GM12878 (cell line): ENCODE results near the gene SPA17. TPM values are rescaled to one million over a fixed set of nuclear protein-coding genes. Genes with fewer than 3 reads are reported as not detected.

Experiments
- ATAC-seq: fragments of 200-7000 bp; cut with Tn5 transposase; 3 replicates; pipeline ENCODE4 v1.9.1; 2020; ENCODE audit warnings: mild to moderate bottlenecking, moderate library complexity
- BruUV-seq: library from RNA; stranded (reverse); fragments of 400-500 nt; replicated peaks from 2 replicates; lab custom pipeline; 2021; lab: Mats Ljungman, UMichigan
- CTCF ChIA-PET: fragments of 300-600 bp; sonication (Branson Sonifier 250); formaldehyde crosslinking; extraction: SDS; loops from one replicate; lab custom pipeline; 2021; ENCODE audit warnings: inconsistent platforms; lab: Yijun Ruan, JAX
- POLR2A ChIA-PET: fragments of 350-600 bp; formaldehyde crosslinking; extraction: SDS; loops from one replicate; lab custom pipeline; 2021; ENCODE audit warnings: inconsistent platforms; lab: Charles Lee
- RAD21 ChIA-PET: fragments of 300-600 bp; sonication (Branson Sonifier 250); formaldehyde crosslinking; loops from one replicate; lab custom pipeline; 2023; ENCODE audit warnings: antibody characterized with exemption; ENCODE audit not compliant: unreplicated experiment; lab: Charles Lee
- SMC1A ChIA-PET: fragments of 300-600 bp; sonication (Branson Sonifier 250); formaldehyde crosslinking; loops from one replicate; lab custom pipeline; 2023; ENCODE audit not compliant: unreplicated experiment, uncharacterized antibody; lab: Charles Lee
- DNase-seq: peaks from one replicate; pipeline ENCODE4 v3.0.0-alpha.2; 2011; ENCODE audit warnings: low read depth, low spot score
- FAIRE-seq: peaks from 3 replicates; lab custom pipeline; 2011; peaks lifted over from hg19 to GRCh38; lab: Jason Lieb, UNC
- H2AFZ ChIP-seq: 2 replicates; pipeline ENCODE4 v1.6.0; 2011; ENCODE audit warnings: low read depth, low read length, control low read depth; ENCODE audit not compliant: control insufficient read depth
- H3K27ac ChIP-seq: 2 replicates; pipeline ENCODE4 v1.5.1; 2011; ENCODE audit warnings: control low read depth; ENCODE audit not compliant: control insufficient read depth, insufficient read depth
- H3K27me3 ChIP-seq, 2 experiments: replicated peaks in 1 of 2; 2 replicates each; pipeline versions ENCODE4 v1.6.0 to v1.6.1; 2011; ENCODE audit warnings: low read length in 1 of 2; ENCODE audit not compliant: control insufficient read depth in 2 of 2, insufficient read depth in 2 of 2
- H3K36me3 ChIP-seq, 2 experiments: 2 replicates each; pipeline ENCODE4 v1.5.1; 2011; ENCODE audit warnings: low read length in 1 of 2; ENCODE audit not compliant: control insufficient read depth in 2 of 2, insufficient read depth in 2 of 2
- H3K4me1 ChIP-seq: 2 replicates; pipeline ENCODE4 v1.6.1; 2011; ENCODE audit warnings: mild to moderate bottlenecking, low read length, moderate library complexity, mixed read lengths; ENCODE audit not compliant: control insufficient read depth, insufficient read depth
- H3K4me2 ChIP-seq: 2 replicates; pipeline ENCODE4 v1.6.0; 2011; ENCODE audit warnings: control low read depth; ENCODE audit not compliant: control insufficient read depth, insufficient read depth
- H3K4me3 ChIP-seq: fragments of 200-600 bp; sonication (generic); 2 replicates; pipeline ENCODE4 v1.5.1; 2016
- H3K79me2 ChIP-seq: 2 replicates; pipeline ENCODE4 v1.6.0; 2011; ENCODE audit warnings: low read length; ENCODE audit not compliant: control insufficient read depth, insufficient read depth
- H3K9ac ChIP-seq: 2 replicates; pipeline ENCODE4 v1.8.0; 2011; ENCODE audit warnings: low read length, control low read depth, mixed read lengths; ENCODE audit not compliant: control insufficient read depth, insufficient read depth
- H3K9me3 ChIP-seq: replicated peaks from 3 replicates; pipeline ENCODE4 v1.5.1; 2011; ENCODE audit warnings: mild to moderate bottlenecking, low read length; ENCODE audit not compliant: control insufficient read depth, insufficient read depth
- H4K20me1 ChIP-seq: 2 replicates; pipeline ENCODE4 v1.6.0; 2011; ENCODE audit not compliant: control insufficient read depth, insufficient read depth
- CBX5 ChIP-seq: sonication (generic); IDR thresholded peaks from 2 replicates; pipeline ENCODE4 v1.6.1; 2016; ENCODE audit warnings: low read depth, moderate library complexity, mild to moderate bottlenecking, inconsistent platforms
- CREB1 ChIP-seq: IDR thresholded peaks from 2 replicates; pipeline ENCODE4 v1.6.1; 2012; ENCODE audit warnings: low read depth, mild to moderate bottlenecking, inconsistent platforms
- DPF2 ChIP-seq: fragments of 450-650 bp; IDR thresholded peaks from 2 replicates; pipeline ENCODE4 v1.6.1; 2017; ENCODE audit warnings: mild to moderate bottlenecking
- ESRRA ChIP-seq: IDR thresholded peaks from 2 replicates; pipeline ENCODE4 v1.6.1; 2012; ENCODE audit warnings: mild to moderate bottlenecking, low read length, improper control_type of control experiment
- ETV6 ChIP-seq, 2 experiments: fragments of 450-650 bp in 1 of 2; IDR thresholded peaks in 1 of 2; conservative IDR thresholded peaks in 1 of 2; 2 replicates each; pipeline ENCODE4 v1.6.1; 2014; ENCODE audit warnings: antibody characterized with exemption in 1 of 2, borderline replicate concordance in 1 of 2, low read depth in 1 of 2, mild to moderate bottlenecking in 1 of 2, moderate library complexity in 1 of 2
- FOS ChIP-seq: IDR thresholded peaks from 3 replicates; pipeline ENCODE4 v1.6.1; 2011; ENCODE audit warnings: borderline replicate concordance; ENCODE audit not compliant: insufficient read length; ENCODE audit errors: extremely low read depth
- IKZF2 ChIP-seq, 2 experiments: fragments of 450-650 bp; IDR thresholded peaks; 2 replicates each; pipeline ENCODE4 v1.6.1; 2017; ENCODE audit warnings: mild to moderate bottlenecking in 2 of 2, moderate library complexity in 2 of 2
- LARP7 ChIP-seq: fragments of 450-650 bp; IDR thresholded peaks from 2 replicates; pipeline ENCODE4 v1.6.1; 2017; ENCODE audit warnings: mild to moderate bottlenecking
- MXI1 ChIP-seq: fragments of 150-350 bp; IDR thresholded peaks from 2 replicates; pipeline ENCODE4 v1.6.1; 2011; ENCODE audit warnings: low read depth, mild to moderate bottlenecking, inconsistent platforms, low read length, improper control_type of control experiment
- NFXL1 ChIP-seq: fragments of 450-650 bp; IDR thresholded peaks from 2 replicates; pipeline ENCODE4 v1.6.1; 2017; ENCODE audit warnings: antibody characterized with exemption, mild to moderate bottlenecking, borderline replicate concordance
- NR2C2 ChIP-seq: IDR thresholded peaks from 2 replicates; pipeline ENCODE4 v1.6.1; 2011; ENCODE audit warnings: borderline replicate concordance, low read depth; ENCODE audit not compliant: control insufficient read depth, insufficient read length
- RCOR1 ChIP-seq: conservative IDR thresholded peaks from 2 replicates; pipeline ENCODE4 v1.6.1; 2012; ENCODE audit warnings: low read depth, low read length, improper control_type of control experiment
- SIN3A ChIP-seq: IDR thresholded peaks from 2 replicates; pipeline ENCODE4 v1.6.1; 2012; ENCODE audit warnings: low read depth, low read length, improper control_type of control experiment
- TCF3 ChIP-seq: IDR thresholded peaks from 2 replicates; pipeline ENCODE4 v1.6.1; 2012; ENCODE audit warnings: low read depth, mild to moderate bottlenecking, low read length, borderline replicate concordance; ENCODE audit not compliant: insufficient read depth
- ZNF24 ChIP-seq: fragments of 450-650 bp; IDR thresholded peaks from 2 replicates; pipeline ENCODE4 v1.6.1; 2017; ENCODE audit warnings: antibody characterized with exemption, mild to moderate bottlenecking
- ZNF687 ChIP-seq: fragments of 450-650 bp; IDR thresholded peaks from 2 replicates; pipeline ENCODE4 v1.6.1; 2017; ENCODE audit warnings: mild to moderate bottlenecking, moderate library complexity
- WGBS: methylation state at CpG from one replicate; pipeline ENCODE4 v1.1.6; 2016; ENCODE audit warnings: low lambda C conversion rate; ENCODE audit not compliant: insufficient replicate concordance, insufficient coverage; ENCODE audit errors: missing lambda C conversion rate; 5-methylcytosine and 5-hydroxymethylcytosine counted together
- in situ Hi-C: fragments of 300-500 bp; cut with MboI; formaldehyde crosslinking; loops from 9 replicates; pipeline ENCODE4 v1.14.3; 2018; ENCODE audit warnings: mixed read lengths
- intact Hi-C: fragments of 100-400 bp; cut with micrococcal nuclease; formaldehyde crosslinking; loops from one replicate; pipeline ENCODE4 v1.14.2; 2022; ENCODE audit not compliant: unreplicated experiment
- polyA plus RNA-seq, 11 experiments: library from polyadenylated mRNA; depleted of rRNA in 4 of 11; unstranded in 6 of 11; stranded (reverse) in 5 of 11; fragments of >200 nt; fragmentation: Nextera tagmentation in 4 of 11; fragmentation: Illumina TruSeq in 1 of 11; extraction: Ambion mirVana in 4 of 11; extraction: Trizol in 1 of 11; gene quantifications; 1 replicate in 1 of 11; 2 replicates in 10 of 11; pipeline versions ENCODE4 v1.2.1 to v1.2.3, GENCODE V29; 2011 to 2016; ENCODE audit warnings: inconsistent platforms in 2 of 11, missing spikeins in 2 of 11, low read depth in 1 of 11
- total RNA-seq, 4 experiments: library from RNA; depleted of rRNA in 3 of 4; stranded (reverse); fragments of >200 nt in 3 of 4; fragmentation: Illumina TruSeq in 1 of 4; extraction: Trizol in 1 of 4; gene quantifications; 2 replicates each; pipeline versions ENCODE4 v1.2.1 to v1.2.3, GENCODE V29; 2013 to 2021

SPA17 gene
- total and polyA plus RNA-seq, 10 of the 15 experiments (the other 5 are each of a cell fraction or from before 2014, with no cell fraction given), result 2.9 to 13.2 (median 8.5) TPM

- no peak for DNase-seq
- no peak for TF ChIP-seq ZNF24
- TF ChIP-seq IKZF2 (IDR thresholded peaks at IDR 0.05), result no peak
- TF ChIP-seq RCOR1, result no peak
- TF ChIP-seq DPF2, result no peak
- no peak for TF ChIP-seq NFXL1
- no peak for TF ChIP-seq FOS
- no peak for TF ChIP-seq CREB1
- no peak for TF ChIP-seq TCF3
- TF ChIP-seq NR2C2, result no peak
- no peak for TF ChIP-seq ETV6 (conservative IDR thresholded peaks at IDR 0.05 in 1 of 2, IDR thresholded peaks at IDR 0.05 in 1 of 2; ENCODE audit: borderline replicate concordance in 1 of 2, low read depth in 1 of 2)
- TF ChIP-seq CBX5, result no peak
- no peak for TF ChIP-seq ESRRA
- no peak for TF ChIP-seq SIN3A
- TF ChIP-seq ZNF687, result no peak
- TF ChIP-seq LARP7, result no peak
- TF ChIP-seq MXI1, result no peak
- Histone ChIP-seq H3K36me3 (no peaks in the 10 kb centered on the region), H3K4me1 (no peaks in the 10 kb centered on the region; the same call in 1 of the 2 replicates), H4K20me1 (no peaks in the 10 kb centered on the region), H3K27ac (no peak overlapping the region), H2AFZ (no peak overlapping the region), H3K4me3 (no peak overlapping the region), H3K4me2 (no peak overlapping the region), H3K27me3 (peaks cover 0 to 13% of the 10 kb centered on the region in 2 experiments; a peak in 2 of 4 replicates), H3K79me2 (no peaks in the 10 kb centered on the region), H3K9ac (no peak overlapping the region), H3K9me3 (no peaks in the 10 kb centered on the region)
- 3% methylated on average over 3 of the region's 3 CpGs for WGBS
- FAIRE-seq, result no peak
- ChIA-PET SMC1A (interaction anchor here (1.0 to 1.7 kb wide), 3 partner anchors 9 to 94 kb away, joined by 3 to 5 read pairs (median 3); partner anchors contain the start of gene TBRG1), RAD21 (interaction anchor here (1.0 to 1.1 kb wide), 2 partner anchors 42 to 48 kb away, joined by 3 to 4 read pairs; no protein-coding TSS in a partner anchor), CTCF (interaction anchor here (0.6 to 2.7 kb wide), 4 partner anchors 9 to 46 kb away, joined by 3 to 9 read pairs (median 6); no protein-coding TSS in a partner anchor), POLR2A (interaction anchor here (0.7 to 1.4 kb wide), 3 partner anchors 14 to 30 kb away, joined by 3 to 4 read pairs (median 3); no protein-coding TSS in a partner anchor)
- no TSS peak for BruUV-seq
- ATAC-seq, result no peak
- in situ Hi-C loops, result no loop called here
- intact Hi-C loops, result loop anchor here (2.0 kb wide), 1 partner anchor 42 kb away; no protein-coding TSS in a partner anchor
Observed at GRCh38 chr11:124716591-124716990, 42.9 kb downstream of the SPA17 start.
